ENCODE data around the gene RGS7BP.

Gene RGS7BP

DNA sequence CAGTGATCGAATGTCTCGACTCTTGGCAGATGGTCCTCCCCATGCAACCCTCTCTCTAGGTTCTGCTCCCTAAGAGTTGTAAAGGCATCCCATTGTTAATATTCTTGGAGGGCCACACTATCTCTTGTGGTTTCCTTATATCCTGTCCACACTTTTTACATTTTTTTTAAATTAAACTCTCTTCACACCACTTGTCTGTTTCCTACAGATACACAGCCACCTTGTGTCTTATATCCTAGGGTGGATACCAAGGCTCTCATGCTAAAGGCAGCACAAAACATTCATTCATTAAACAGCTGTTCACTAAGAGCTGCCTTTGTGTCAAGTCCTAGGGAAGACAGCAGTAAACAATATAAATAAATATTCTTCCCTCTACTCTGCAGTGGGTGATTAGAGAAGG is 124.0 kb downstream of the RGS7BP start:
- no peak for DNase-seq (ENCODE audit: low read depth in 2 of 2, low spot score in 1 of 2)

- DNase-seq (ENCODE audit: low read depth in 2 of 2, low spot score in 1 of 2) = no peak
Observed at GRCh38 chr5:64632251-64632650, 126.4 kb downstream of the RGS7BP start.

- DNase-seq (ENCODE audit: low read depth in 2 of 2, low spot score in 1 of 2) = no peak
Observed at GRCh38 chr5:64634997-64635686, 129.3 kb downstream of the RGS7BP start.

GRCh38 chr5:64637144-64637543 is 131.3 kb downstream of the RGS7BP start:
- no peak for DNase-seq (ENCODE audit: low read depth in 2 of 2, low spot score in 1 of 2)

DNA sequence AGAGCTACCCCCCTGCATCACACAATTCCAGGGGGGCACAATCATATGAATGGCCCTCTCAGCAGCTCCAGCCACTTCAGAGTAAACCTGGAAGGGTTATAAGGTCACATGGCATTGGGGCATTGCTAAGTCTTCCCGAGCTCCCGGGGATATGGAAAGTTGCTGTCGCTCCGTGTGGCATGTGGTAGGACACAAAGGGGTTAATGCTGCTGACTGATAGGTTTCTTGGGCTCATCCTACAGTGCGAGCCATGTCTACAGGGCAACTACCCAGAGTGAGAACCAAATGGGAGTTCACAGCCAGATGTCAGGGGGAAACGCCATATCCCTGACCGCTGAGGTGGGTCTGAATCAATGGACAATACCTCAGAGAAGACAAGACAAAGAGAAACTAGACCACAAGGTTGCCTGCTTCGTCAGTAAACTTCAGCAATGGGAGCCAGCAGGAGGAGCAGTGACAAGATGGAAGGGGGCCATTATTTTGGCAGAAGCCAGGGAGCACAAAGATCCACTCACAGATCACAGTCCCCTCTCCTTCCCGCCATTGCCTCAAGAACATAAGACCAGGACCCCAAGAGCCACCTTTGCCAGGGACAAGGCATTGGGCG is 132.1 kb downstream of the RGS7BP start:
- no peak for DNase-seq (ENCODE audit: low read depth in 2 of 2, low spot score in 1 of 2)

GRCh38 chr5:64644831-64645230 is 139.0 kb downstream of the RGS7BP start:
- DNase-seq (ENCODE audit: low read depth in 2 of 2, low spot score in 1 of 2) = no peak

DNA sequence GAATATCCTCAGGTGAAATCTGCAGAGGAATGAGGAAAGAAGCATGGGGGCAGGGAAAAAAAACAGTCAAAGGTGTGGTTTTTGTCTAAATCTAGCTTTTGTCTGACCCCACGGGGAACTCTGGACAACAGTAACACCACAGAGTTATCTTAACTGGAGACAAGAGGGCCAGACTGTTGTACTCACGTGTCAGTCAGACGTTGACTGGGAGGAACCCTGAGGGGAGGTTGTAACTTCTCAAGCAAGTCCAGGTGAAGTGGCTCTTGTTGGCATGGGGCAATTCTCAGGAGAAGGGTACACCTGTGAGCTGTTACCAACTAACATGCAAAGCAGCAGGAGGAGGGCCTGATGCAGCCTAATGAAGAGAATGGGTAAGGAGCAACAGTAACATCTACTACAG is 140.4 kb downstream of the RGS7BP start:
- no peak for DNase-seq (ENCODE audit: low read depth in 2 of 2, low spot score in 1 of 2)

- no peak for DNase-seq (ENCODE audit: low read depth in 2 of 2, low spot score in 1 of 2)
Observed at GRCh38 chr5:64649512-64649911, 143.7 kb downstream of the RGS7BP start.

DNA sequence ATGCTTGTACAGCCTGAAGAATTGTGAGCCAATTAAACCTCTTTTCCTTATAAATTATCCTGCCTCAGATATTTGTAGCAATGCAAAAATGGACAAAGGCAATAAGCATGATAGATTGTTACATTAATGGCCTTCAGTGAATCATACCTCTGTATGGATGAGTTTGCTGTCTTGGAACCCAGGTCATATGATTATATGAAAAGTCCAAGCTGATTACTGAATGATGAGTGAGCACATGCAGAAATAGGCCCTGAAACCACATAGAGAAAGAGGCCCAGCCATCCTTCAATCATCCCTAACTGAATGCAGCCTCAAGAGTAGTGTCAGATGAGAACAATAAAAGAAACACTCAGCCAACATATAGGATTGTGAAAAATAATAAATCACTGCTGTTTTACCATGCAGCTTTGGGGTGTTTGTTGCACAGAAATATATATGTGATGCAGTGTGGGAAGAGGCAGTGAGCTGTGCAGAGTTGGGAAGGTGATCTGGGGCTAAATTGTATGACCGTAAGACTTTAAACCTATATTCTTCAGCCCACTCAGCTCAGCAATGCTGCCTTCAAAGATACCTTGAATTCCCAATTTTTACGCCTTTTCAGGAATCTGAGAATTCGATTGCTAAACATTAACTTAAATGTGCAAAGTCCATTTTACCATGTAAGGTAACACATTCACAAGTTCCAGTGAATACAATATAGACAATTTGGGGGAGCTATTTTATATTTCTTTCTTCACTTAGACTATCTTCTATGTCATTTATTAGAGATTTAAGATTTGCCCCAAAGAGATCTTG is 148.1 kb downstream of the RGS7BP start:
- no peak for DNase-seq (ENCODE audit: low read depth in 2 of 2, low spot score in 1 of 2)

DNA sequence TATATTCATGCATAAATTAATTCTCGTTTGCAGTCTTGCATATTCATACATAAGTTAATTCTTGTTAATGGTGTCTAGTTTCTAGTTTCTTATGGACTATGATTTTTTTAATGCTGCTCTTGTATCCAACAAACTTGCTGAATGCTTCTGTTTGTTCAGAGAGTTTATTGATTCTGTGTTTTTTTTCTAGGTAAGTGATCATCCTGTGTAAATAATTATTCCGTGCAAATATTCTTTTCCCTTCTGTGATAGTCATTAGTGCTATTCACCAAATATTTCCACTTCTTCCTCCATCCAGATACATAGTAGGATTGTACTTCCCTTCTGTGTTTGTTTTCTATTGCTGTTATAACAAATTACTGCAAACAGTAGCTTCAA is 148.7 kb downstream of the RGS7BP start:
- DNase-seq (ENCODE audit: low read depth in 2 of 2, low spot score in 1 of 2) = no peak

- no peak for DNase-seq (ENCODE audit: low read depth in 2 of 2, low spot score in 1 of 2)
Observed at GRCh38 chr5:64655596-64655995, 149.8 kb downstream of the RGS7BP start.

DNA sequence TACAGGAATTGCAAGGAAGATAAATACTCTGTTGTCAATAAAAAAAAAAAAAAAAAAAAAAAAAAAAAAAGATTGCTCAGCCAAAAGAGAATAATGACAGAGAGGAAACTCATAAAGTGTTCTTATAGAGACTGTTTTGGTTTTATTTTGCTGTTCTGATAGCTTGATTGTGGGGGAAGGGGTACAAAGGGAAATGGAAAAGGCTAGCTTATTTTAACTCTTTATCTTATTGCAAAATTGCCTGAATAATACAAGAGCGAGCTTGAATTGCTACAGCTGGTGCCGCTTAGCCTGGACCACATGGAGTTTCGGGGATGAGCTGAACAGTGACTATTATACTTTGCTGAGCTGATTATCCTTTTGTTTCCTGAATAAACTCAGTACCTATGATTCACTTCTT is 153.5 kb downstream of the RGS7BP start:
- DNase-seq (ENCODE audit: low read depth in 2 of 2, low spot score in 1 of 2) = no peak
